MG63 (cell line): ENCODE data around the gene WNK2. TPM values are rescaled to one million over a fixed set of nuclear protein-coding genes. Genes with fewer than 3 reads are reported as not detected.

ENCODE experiments used
- DNase-seq: peaks from one replicate; pipeline ENCODE4 v3.0.0-alpha.2; 2020
- H3K27me3 ChIP-seq: fragments of 250-450 bp; sonication (Bioruptor Pico); 2 replicates; pipeline ENCODE4 v1.5.1; 2020; ENCODE audit warnings: mild to moderate bottlenecking, moderate library complexity
- H3K36me3 ChIP-seq: fragments of 250-450 bp; sonication (Bioruptor Pico); 2 replicates; pipeline ENCODE4 v1.5.1; 2020; ENCODE audit warnings: mild to moderate bottlenecking, moderate library complexity
- H3K4me3 ChIP-seq: fragments of 250-450 bp; sonication (Bioruptor Pico); 2 replicates; pipeline ENCODE4 v1.5.1; 2020; ENCODE audit warnings: mild to moderate bottlenecking, moderate library complexity
- H3K9me3 ChIP-seq: fragments of 250-450 bp; sonication (Bioruptor Pico); 2 replicates; pipeline ENCODE4 v1.5.1; 2020; ENCODE audit warnings: mild to moderate bottlenecking, moderate library complexity
- total RNA-seq: library from RNA; depleted of rRNA; stranded (reverse); fragments of >200 nt; shearing (Covaris generic); gene quantifications from 2 replicates; pipeline ENCODE4 v1.2.3, GENCODE V29; 2014; ENCODE audit warnings: low replicate concordance

The WNK2 gene
- total RNA-seq, 1 experiment from 2014 or later, result 1.1 TPM

DNA sequence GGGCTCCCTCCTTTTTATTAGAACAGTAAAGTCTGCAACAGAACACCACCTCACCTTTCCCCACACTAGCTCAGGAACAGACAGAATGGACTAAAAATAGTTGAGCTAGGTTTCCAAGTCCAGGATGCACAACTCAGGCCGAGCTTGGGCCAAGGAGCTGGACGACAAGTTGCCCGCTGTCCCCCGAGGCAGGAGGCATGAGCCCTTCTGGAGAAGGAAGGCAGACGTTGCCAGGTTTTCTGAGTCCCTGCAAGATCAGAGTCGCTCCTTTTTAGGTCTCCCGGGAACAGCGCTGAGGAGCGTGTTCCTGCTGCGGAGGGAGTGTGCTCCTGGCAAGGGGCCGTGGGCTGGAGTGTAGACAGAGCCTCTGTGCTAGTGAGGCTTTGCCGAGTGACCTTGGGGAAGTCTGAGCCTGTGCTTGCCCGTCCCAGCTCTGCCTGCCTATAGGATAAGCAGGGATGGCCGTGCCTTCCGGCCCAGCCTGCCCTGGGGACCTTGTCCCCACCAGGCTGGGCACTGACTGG is 121.6 kb downstream of the WNK2 start:
- no peak overlapping the region for H3K4me3 ChIP-seq
- H3K36me3 ChIP-seq, result no peaks in the 10 kb centered on the region
- no peak for DNase-seq
- H3K9me3 ChIP-seq, result no peaks in the 10 kb centered on the region
- no peaks in the 10 kb centered on the region for H3K27me3 ChIP-seq

- H3K4me3 ChIP-seq, result no peak overlapping the region
- no peak for DNase-seq
- no peaks in the 10 kb centered on the region for H3K9me3 ChIP-seq
- no peaks in the 10 kb centered on the region for H3K36me3 ChIP-seq
- H3K27me3 ChIP-seq, result no peaks in the 10 kb centered on the region
Observed at GRCh38 chr9:93306081-93306480, 122.1 kb downstream of the WNK2 start.

DNA sequence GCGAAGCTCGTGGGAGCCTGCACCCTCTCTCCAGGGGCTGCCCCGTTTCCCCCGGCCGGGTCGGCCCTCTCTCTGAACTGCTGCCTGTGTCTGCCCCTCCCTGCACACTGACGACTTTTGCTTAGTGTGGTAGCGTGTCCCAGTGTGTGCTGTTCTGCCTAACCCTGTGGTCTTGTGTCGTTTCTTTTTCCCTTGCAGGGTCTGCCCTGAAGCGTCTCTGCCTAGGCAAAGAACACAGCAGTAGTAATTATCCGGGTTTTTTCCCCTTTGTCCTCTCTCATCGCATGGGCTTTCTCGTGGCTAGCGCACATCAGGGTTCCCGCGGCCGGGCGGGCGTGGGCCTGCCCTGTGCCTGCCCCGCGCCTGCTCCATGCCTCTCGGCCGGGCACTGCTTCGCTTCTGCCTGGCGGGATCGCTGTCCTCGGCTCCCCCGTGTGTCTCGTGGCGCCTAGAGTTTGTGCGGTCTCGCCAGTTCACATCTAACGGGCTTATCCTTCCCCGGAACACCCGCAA is 122.7 kb downstream of the WNK2 start:
- H3K27me3 ChIP-seq, result no peaks in the 10 kb centered on the region
- no peak for DNase-seq
- no peaks in the 10 kb centered on the region for H3K36me3 ChIP-seq
- H3K9me3 ChIP-seq, result no peaks in the 10 kb centered on the region
- H3K4me3 ChIP-seq, result no peak overlapping the region

DNA sequence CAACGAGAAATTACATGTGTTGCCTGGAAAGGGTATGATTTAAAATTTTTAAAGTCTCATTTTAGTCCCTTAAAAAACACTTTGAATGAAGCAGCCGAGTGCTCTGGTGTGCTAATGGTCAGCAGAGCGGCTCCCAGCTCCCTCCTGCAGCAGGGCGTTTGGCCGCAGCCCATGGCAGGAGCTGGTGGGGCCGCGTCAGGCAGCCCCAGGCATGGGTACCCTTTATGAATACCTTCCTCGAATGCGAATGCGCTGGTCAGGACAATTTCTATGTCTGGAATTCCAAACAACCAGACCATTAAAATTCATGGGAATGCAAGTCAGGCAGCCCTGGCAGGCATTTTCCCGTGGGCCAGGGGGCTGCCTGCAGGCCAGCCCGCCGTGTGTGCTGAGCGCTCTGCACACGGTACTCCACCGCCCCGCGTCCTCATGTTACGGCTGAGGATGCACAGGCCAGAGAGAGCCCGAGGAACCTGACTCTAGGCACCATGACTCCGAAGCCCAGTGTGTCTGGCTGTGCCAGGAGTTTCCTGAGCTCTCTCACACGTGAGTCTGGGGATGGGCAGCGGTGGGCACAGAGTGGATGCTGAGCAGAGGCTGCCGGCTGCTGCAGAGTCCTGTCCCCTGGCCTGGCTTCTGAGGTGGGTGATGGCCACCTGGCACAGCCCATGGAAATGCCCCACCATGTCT is 123.7 kb downstream of the WNK2 start:
- DNase-seq, result no peak
- H3K27me3 ChIP-seq, result no peaks in the 10 kb centered on the region
- no peak overlapping the region for H3K4me3 ChIP-seq
- H3K9me3 ChIP-seq, result no peaks in the 10 kb centered on the region
- H3K36me3 ChIP-seq, result no peaks in the 10 kb centered on the region

GRCh38 chr9:93308158-93308602 is 124.2 kb downstream of the WNK2 start:
- H3K9me3 ChIP-seq, result no peaks in the 10 kb centered on the region
- H3K4me3 ChIP-seq, result no peak overlapping the region
- H3K36me3 ChIP-seq, result no peaks in the 10 kb centered on the region
- no peak for DNase-seq
- no peaks in the 10 kb centered on the region for H3K27me3 ChIP-seq

DNA sequence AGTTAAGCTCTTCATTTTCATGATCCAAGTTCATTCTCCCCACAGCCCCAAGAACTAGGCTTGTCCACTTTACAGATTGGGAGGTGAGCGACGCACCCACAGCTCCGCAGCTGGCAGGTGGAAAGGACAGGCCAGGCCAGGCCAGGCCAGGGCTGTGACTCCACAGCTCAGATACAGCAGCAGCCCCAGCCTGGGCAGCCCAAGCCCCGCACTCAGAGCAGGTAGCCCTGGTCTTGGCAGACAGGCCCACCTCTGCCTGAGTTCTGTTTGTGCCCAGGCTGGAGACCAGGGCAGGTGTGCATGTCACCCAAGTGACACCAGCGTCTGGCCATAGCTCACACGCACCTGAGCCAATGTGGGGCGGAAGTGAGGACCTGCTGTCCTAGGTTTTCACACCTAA is 124.7 kb downstream of the WNK2 start:
- DNase-seq, result no peak
- H3K27me3 ChIP-seq, result no peaks in the 10 kb centered on the region

DNA sequence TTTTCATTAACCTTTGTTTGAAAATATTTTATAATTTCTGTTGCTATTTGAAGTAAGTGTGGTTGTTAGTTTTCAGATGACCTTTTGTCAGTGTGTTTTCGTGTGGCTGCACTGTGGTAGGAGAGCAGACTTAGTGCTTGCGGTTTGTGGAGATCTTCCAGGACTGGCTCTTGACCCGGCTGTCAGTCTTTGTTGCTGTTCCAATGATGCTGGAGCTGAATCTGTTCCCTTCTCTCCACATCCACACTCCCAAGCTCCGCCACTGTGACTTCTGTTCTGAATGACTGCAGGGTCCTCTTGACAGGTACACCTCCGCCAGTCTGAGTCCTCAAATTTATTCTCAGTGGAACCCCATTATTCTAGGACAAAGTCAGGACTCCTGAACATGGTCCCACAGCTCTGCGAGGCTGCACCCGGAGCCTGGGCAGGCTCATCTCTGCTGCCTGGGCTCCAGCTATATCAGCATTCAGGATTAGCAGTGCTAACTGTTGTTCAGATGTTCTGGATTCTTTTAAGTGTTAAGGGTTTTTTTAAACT is 126.0 kb downstream of the WNK2 start:
- H3K36me3 ChIP-seq, result no peaks in the 10 kb centered on the region
- no peak overlapping the region for H3K4me3 ChIP-seq
- no peaks in the 10 kb centered on the region for H3K27me3 ChIP-seq
- H3K9me3 ChIP-seq, result no peaks in the 10 kb centered on the region
- DNase-seq, result no peak

More for the DNA sequence above, 124.7 kb downstream of the WNK2 start:
- Histone ChIP-seq H3K9me3 (no peaks in the 10 kb centered on the region), H3K4me3 (no peak overlapping the region), H3K36me3 (no peaks in the 10 kb centered on the region)

GRCh38 chr9:93315118-93315517 is 131.2 kb downstream of the WNK2 start:
- Histone ChIP-seq H3K4me3 (no peak overlapping the region), H3K9me3 (no peaks in the 10 kb centered on the region), H3K36me3 (no peaks in the 10 kb centered on the region), H3K27me3 (no peaks in the 10 kb centered on the region)
- DNase-seq, result no peak

DNA sequence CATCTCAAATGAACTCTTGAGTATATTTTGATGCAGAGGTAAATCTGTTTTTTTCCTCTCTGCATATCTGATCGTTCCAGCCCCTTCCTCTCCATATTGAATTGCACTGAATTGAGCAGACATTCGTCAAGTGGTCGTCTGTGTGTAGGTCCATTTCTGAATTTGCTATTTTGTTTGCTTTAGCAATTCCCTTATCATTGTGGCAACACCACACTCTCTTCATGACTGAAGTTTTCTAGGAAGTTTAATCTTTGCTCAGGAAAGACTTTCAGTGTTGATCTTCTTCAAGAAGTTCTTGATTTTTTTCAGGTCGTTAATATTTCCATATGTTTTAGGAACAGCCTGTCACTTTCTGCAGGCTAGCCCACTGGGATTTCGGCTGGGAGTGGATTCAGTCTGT is 132.0 kb downstream of the WNK2 start:
- Histone ChIP-seq H3K4me3 (no peak overlapping the region), H3K27me3 (no peaks in the 10 kb centered on the region), H3K9me3 (no peaks in the 10 kb centered on the region), H3K36me3 (no peaks in the 10 kb centered on the region)
- no peak for DNase-seq

DNA sequence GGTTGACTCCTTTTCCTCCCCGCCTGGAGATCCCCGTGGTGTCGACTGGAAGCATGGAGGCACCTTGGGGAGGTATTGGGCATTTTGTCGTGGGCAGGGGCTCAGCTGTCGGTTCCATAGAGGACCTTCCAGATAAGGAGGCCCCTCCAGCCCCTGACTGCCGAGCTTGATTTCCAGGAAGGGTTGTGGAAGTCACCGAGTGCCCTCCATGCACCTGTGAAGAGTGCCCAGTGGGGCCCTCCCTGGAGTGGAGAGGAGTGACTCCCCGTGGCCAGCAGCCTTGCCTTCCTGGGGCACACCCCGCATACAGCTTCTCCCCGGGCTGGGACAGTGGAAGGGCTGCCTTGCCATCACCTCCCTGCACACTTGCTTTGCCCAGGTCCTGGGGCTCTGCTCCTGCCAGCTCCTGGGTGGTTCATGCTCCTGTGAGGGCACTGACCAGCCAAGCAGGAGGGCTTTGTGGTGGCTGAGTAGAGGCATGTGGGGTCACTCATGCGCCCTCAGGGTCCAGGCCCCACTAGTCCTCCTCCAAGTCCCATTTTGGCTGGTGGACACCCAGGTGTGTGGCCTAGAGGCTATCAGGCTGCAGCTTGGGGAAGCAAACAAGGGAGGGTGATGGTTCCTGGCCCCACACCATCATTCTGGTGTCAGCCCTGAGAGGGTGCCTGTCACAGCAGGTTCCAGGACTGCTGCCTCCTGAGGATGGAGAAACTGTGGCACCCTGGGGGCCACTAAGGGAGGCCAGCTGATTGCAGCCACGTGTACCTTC is 133.0 kb downstream of the WNK2 start:
- Histone ChIP-seq H3K9me3 (no peaks in the 10 kb centered on the region), H3K36me3 (no peaks in the 10 kb centered on the region), H3K27me3 (no peaks in the 10 kb centered on the region), H3K4me3 (no peak overlapping the region)
- no peak for DNase-seq

DNA sequence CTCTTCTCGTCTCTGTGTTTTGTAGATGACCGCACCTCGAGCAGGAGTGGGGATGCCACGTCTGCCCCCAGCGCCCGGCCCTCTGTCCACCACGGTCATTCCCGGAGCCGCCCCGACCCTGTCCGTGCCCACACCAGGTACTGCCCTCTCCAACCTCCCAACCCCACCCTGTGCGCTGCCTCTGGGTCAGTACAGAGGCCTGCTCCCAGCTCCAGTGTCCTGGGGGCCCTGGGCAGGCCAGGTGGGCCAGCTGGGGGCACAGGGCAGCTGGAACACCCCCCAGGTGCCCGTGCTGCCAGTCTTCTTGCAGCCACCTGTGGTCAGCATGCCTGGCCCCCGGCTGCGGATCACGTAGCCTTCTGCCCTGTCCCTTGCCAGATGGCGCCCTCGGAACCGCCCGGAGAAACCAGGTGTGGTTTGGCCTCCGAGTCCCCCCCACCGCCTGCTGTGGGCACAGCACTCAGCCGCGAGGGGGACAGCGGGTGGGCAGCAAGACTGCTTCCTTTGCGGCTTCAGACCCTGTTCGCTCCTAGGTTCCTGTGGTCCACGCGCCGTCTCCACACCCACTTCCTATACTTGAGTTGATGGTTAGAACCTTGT is 133.7 kb downstream of the WNK2 start:
- no peaks in the 10 kb centered on the region for H3K9me3 ChIP-seq
- no peaks in the 10 kb centered on the region for H3K27me3 ChIP-seq
- no peaks in the 10 kb centered on the region for H3K36me3 ChIP-seq
- no peak overlapping the region for H3K4me3 ChIP-seq
- DNase-seq, result no peak

DNA sequence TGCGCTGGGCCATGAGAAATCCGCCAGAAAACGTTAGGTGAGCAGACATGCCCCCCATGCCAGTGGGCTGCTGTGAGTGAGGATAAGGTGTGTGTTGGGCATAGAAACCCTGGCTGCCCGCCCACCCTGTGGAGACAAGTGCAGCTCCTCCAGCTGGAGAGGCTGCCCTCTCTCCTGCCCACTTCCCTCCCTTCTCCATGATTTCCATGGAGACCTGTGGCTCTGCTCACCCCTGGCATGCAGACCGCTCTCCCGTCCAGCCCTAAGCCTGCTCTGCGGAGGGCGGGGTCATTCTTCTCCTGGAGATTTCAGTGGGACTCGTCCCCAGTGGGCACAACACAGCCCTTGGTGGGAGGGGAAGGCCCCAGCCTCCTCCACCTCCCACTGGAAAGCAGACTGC is 134.5 kb downstream of the WNK2 start:
- H3K4me3 ChIP-seq, result no peak overlapping the region
- H3K36me3 ChIP-seq, result no peaks in the 10 kb centered on the region
- H3K27me3 ChIP-seq, result no peaks in the 10 kb centered on the region
- H3K9me3 ChIP-seq, result no peaks in the 10 kb centered on the region
- DNase-seq, result no peak

GRCh38 chr9:93319301-93319991 is 135.5 kb downstream of the WNK2 start:
- H3K36me3 ChIP-seq, result no peaks in the 10 kb centered on the region
- no peak for DNase-seq
- H3K27me3 ChIP-seq, result no peaks in the 10 kb centered on the region

GRCh38 chr9:93319992-93320500 is 136.1 kb downstream of the WNK2 start:
- Histone ChIP-seq H3K36me3 (no peaks in the 10 kb centered on the region), H3K27me3 (no peaks in the 10 kb centered on the region), H3K4me3 (no peak overlapping the region), H3K9me3 (no peaks in the 10 kb centered on the region)
- no peak for DNase-seq

More at GRCh38 chr9:93319301-93319991, 135.5 kb downstream of the WNK2 start:
- no peak overlapping the region for H3K4me3 ChIP-seq
- H3K9me3 ChIP-seq, result no peaks in the 10 kb centered on the region

DNA sequence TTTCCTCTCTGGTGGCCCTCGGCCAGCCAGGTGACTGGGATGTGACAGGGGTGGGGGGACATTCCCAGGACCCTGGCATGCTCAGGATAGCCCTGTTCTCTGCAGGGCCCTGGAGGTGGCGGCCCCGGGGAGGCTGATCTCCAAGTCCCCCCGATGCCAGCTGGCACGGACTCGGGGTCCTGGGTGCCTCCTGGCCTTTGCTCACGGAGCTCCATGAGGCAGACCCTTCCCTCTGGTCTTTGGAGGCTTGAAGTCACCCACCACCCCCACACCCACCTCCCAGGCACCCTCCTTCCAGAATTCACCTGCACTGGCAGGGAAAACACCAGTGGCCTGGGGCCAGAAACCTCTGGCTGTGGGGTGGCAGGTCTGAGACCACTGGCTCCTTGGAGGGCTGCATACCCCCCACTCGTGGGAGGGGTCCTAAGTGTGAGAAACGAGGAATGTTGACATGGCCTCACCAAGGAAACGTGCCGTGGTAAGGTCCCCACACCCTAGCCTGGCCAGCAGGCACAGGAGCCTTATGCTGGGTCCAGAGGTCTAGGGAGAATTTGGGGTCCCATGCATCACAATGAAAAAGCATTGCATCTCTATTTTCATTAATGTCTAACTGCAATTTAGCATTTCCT is 136.8 kb downstream of the WNK2 start:
- Histone ChIP-seq H3K36me3 (no peaks in the 10 kb centered on the region), H3K9me3 (no peaks in the 10 kb centered on the region), H3K4me3 (no peak overlapping the region), H3K27me3 (no peaks in the 10 kb centered on the region)
- no peak for DNase-seq

DNA sequence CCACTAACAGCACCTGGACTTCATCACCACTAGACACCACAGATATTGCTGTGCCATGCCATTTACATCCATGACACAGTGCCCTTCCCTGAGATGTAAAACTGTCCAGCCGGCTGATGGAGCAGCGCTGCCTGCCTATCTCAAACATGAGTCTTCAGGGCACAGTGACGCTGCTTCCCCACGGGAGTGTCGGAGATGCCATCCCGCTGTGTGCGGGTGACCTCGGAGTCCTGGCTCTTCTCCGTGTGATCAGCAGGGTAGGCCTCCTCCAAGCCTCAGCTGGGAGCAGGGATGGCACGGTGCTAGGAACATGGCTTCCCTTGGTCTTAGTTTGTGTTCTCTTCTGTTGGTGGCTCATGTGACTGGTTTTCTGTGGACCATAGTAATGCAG is 137.3 kb downstream of the WNK2 start:
- no peaks in the 10 kb centered on the region for H3K9me3 ChIP-seq
- no peaks in the 10 kb centered on the region for H3K27me3 ChIP-seq
- no peak overlapping the region for H3K4me3 ChIP-seq
- H3K36me3 ChIP-seq, result no peaks in the 10 kb centered on the region
- DNase-seq, result no peak
